ENCODE measurements around the gene H19.

DNA sequence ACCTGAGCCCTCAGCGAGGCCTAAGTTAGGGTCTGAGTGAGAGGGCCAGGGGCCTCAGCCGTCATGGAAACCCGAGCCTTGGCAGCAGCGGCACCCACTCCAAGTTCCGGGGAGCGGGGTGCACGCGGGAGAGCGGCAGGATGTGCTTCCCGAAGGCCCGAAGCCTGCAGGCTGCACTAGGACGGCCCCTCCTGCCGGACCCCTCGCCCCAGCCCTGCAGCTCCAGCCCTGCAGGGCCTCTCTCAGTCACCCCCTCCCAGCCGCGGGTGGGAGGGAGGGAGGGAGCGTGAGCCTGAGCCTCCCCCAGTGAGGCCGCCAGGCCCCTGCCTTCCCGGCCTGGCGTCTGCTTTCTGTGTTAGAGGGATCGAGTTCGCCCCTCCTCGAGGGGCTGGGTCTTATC, 27.9 kb downstream of the H19 start:
- TF ChIP-seq, protein P1, sequence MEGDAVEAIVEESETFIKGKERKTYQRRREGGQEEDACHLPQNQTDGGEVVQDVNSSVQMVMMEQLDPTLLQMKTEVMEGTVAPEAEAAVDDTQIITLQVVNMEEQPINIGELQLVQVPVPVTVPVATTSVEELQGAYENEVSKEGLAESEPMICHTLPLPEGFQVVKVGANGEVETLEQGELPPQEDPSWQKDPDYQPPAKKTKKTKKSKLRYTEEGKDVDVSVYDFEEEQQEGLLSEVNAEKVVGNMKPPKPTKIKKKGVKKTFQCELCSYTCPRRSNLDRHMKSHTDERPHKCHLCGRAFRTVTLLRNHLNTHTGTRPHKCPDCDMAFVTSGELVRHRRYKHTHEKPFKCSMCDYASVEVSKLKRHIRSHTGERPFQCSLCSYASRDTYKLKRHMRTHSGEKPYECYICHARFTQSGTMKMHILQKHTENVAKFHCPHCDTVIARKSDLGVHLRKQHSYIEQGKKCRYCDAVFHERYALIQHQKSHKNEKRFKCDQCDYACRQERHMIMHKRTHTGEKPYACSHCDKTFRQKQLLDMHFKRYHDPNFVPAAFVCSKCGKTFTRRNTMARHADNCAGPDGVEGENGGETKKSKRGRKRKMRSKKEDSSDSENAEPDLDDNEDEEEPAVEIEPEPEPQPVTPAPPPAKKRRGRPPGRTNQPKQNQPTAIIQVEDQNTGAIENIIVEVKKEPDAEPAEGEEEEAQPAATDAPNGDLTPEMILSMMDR (IDR thresholded peaks at IDR 0.05; ENCODE audit: low read depth, low read length, poor library complexity, severe bottlenecking), result no peak
- no peak for TF ChIP-seq EZH2phosphoT487 (IDR thresholded peaks at IDR 0.05; ENCODE audit: borderline replicate concordance, low read length)

All from DOHH2 (cell line).